HG03045 (cell line): Measurements from ENCODE around the gene CTNNA2.

Source experiments
- ATAC-seq: cut with Tn5 transposase; IDR thresholded peaks from one replicate; pipeline ENCODE4 v1.9.1; 2021; ENCODE audit warnings: mild to moderate bottlenecking, moderate library complexity; ENCODE audit not compliant: unreplicated experiment

The CTNNA2 gene

DNA sequence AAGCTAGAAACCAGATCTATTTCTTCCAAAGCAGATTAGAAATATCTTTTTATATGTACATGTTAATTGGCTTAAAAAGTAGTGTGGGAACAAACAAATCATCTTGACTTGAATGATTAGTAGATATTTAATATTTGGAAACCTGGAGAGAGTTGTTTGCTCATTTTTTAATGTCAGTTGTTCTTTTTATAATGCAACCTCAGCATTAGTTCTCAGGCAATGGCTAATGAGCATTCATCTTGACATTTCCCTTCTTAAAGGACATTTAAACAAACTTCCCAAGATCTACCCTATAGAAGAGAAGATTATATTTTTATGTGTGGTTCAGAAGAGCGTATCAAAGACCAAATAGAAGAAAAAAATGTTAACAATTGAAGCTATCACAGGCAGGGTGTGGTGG lies 334.0 kb downstream of the CTNNA2 start:
- no peak for ATAC-seq

- no peak for ATAC-seq
These were observed 336.4 kb downstream of the CTNNA2 start for GRCh38 chr2:79849241-79849640.

GRCh38 chr2:79849949-79850348 lies 337.1 kb downstream of the CTNNA2 start:
- no peak for ATAC-seq

GRCh38 chr2:79850912-79851311 lies 338.1 kb downstream of the CTNNA2 start:
- ATAC-seq, result no peak

GRCh38 chr2:79855264-79856006 lies 342.6 kb downstream of the CTNNA2 start:
- no peak for ATAC-seq

DNA sequence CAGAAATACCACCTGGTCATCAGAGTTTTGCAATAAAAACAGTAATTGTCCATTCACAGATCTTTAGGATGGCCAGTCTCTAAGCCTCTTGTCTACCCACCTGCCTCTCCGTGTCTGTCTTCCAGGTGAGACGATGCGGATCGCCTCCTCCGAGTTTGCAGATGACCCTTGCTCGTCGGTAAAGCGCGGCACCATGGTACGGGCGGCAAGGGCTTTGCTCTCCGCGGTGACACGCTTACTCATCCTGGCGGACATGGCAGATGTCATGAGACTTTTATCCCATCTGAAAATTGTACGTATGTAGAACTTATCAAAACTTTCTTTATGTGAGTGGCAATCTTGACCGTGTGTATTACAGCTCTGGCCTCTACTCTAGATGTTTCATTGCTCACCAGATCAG lies 345.0 kb downstream of the CTNNA2 start:
- no peak for ATAC-seq

GRCh38 chr2:79860228-79861058 lies 347.6 kb downstream of the CTNNA2 start:
- ATAC-seq, result no peak

- ATAC-seq, result no peak
These were observed 348.2 kb downstream of the CTNNA2 start for GRCh38 chr2:79861059-79861374.

GRCh38 chr2:79862756-79863155 lies 349.9 kb downstream of the CTNNA2 start:
- no peak for ATAC-seq

GRCh38 chr2:79872656-79873055 lies 359.8 kb downstream of the CTNNA2 start:
- ATAC-seq, result no peak

GRCh38 chr2:79874015-79874414 lies 361.2 kb downstream of the CTNNA2 start:
- no peak for ATAC-seq

DNA sequence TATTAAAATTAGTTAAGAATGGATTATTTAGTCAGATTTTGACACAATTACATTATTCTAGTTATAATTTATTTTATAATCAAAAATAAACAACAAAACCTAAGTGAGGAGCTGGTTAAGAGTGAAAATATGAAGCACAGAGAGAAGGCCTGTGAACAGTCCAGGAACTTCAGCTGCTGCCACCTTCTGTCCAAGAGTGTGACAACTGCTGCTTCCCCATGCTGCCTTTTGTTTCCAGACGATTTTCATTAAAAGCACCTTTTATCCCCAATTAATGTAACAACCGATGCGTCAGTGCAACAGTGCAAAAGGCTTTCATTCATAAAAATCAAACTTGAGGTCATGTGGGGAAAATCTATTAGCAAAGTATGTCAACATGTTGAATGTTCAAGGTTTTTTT lies 363.6 kb downstream of the CTNNA2 start:
- no peak for ATAC-seq

DNA sequence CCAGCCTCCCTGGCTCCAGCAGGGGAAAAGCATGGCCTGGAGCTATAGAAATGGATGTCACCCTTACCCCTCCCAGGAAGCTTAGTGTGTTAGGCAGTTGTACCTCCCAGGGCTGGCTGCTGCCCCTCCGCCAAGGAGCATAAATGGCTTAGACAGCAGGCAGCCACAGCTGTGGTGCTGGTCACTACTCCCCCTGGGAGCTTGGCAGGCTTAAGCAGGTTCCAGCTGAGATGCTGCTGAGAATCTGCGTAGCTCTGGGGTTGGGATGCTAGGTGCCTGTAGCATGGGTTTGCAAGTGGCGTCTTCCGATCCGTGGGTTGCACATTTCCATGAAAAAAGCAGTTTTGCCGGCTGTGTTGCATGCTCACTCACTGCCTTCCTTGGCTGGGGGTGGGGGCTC lies 369.7 kb downstream of the CTNNA2 start:
- ATAC-seq, result no peak

DNA sequence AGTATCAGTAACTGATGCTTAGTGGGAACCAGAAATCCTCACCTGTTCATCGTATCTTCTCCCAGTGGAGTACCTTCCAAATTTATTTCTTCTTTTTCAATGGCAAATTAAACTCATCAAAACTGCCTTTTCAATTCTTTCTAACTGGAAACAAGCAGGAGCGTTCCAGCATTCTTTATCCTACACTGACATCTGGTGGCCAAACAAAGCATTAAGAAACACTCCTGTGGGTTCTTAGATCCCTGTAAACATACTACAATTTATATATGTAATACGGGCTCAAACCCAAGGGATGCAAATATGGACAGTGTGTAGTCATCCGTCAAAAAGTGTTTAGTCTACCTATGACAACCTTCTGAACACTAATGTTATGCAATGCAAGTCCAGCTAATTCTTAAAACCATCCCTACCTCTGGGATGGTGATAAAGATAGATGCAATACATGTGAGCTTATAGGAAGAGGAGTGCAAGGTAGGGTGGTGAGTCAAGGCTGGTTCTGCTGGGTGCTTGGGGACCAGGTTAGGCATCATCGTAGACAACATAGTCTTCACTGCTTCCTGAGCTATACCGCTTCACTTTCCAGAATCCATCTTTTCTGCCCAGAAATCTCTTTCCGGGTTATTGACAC lies 375.0 kb downstream of the CTNNA2 start:
- no peak for ATAC-seq

DNA sequence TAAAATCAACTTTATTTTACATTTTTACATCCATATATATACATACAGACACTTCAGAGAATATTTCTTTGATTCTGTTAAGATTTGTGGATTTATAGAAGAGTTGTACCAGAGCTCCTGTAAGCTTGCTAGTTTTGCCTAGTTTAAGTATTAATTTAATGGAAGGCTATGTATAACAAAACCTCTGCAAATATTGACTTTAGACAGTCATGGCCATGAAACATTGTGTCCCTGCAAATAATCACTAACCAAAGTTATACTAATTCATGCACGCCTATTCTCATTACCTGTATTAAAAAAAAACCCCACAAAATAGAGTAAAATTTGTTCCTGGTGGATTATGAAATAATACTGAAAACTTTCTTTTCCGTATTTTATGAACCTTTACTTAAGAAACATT lies 379.3 kb downstream of the CTNNA2 start:
- no peak for ATAC-seq

DNA sequence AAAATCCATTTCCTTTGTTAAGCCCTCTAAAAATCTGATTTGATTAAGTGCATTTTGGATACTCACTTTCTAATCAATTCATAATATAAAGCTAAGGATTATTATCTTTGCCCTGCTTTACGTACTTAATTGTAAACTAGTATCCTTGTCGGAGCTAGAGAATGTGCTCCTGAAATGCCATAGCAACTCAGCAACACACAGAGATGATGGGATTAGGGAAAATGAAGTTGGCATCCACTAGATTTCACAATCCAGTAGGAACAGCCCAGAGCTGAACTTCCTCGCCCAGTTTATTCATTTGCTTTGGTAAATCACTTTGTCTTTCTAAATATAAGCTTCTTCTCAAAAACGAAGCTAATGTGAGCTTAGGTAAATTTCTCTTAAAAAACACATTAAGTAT lies 386.3 kb downstream of the CTNNA2 start:
- ATAC-seq, result no peak

- ATAC-seq, result no peak
These were observed 388.3 kb downstream of the CTNNA2 start for GRCh38 chr2:79901161-79901560.

DNA sequence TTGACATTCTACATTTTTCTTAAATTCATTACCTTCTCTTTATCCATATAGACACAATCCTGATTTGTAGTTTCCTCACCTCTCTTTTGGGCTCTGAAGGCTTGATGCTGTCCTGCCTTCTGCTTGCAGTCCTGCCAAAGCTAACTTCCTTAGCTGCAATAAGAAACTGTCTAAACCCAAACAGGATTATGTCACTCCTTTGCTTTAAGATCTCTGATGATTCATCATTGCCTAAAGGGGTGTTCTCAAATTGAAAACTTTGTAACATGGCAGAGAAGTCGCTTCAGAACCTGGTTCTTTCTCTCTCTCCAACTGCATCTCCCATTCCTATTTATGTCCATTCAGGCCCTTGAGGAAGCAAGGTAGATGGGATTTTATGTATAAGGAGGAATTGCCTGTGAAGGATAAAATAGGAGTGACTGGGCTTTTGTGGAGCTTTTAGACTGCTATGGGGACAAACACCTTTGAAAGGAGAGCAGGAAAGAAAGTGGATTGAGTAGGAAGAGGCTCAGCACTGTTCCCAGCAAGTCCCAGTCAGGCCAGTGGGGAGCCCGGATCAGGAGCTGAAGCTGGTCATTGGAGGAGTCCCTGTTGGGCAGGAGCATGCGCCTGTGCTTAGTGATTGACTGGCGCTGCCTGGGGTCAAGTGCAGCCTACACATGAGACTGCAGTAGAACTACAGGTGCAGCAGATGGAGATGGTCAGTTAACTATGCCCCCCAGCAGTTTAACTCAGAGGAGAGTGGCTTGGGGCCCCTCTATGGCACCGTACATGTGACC lies 390.6 kb downstream of the CTNNA2 start:
- ATAC-seq, result no peak

DNA sequence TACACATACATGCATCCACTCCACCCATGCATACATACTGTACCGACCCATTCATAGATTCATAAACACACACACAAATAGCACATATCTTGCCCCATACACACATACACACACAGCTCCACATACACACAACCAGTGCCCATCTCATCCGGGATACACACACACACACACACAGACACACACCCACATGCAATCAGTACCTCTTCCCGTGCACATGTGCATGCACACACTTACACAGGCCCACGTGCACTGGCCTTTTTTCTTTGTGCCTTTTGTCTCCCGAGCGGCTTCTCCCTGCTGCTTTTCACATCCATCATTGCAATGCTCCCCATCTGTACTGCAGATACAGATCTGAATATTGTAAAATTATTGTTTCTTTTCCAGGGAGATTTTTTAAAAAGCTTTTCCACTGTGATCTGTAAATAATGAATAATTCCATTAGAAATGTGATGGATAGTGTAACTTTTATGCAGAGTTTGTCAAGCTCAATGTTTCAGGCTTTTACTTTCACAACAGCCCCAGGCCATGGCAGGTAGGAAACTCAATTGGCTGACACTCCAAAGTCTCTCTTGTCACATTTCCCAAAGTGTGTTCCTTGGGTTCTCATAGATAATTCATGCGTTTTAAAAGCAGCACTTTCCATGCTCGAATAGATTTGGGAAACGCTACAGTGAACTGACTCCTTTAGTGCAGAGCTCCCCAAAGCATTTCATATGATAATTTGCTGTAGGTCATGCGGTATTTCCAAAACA lies 393.5 kb downstream of the CTNNA2 start:
- ATAC-seq, result no peak

DNA sequence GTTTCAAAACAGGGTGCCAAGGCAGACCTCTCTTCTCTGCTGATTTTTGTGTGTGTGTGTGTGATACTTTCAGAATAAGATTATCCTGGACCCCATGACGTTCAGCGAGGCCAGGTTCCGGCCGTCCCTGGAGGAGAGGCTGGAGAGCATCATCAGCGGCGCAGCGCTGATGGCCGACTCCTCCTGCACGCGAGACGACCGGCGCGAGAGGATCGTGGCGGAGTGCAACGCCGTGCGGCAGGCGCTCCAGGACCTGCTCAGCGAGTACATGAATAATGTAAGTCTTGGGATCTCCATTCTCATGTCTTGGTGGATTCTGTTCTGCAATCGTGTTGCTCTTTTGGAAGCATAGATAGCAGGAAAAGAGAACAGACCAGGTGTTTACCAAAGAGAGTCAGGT lies 396.7 kb downstream of the CTNNA2 start:
- ATAC-seq, result no peak

DNA sequence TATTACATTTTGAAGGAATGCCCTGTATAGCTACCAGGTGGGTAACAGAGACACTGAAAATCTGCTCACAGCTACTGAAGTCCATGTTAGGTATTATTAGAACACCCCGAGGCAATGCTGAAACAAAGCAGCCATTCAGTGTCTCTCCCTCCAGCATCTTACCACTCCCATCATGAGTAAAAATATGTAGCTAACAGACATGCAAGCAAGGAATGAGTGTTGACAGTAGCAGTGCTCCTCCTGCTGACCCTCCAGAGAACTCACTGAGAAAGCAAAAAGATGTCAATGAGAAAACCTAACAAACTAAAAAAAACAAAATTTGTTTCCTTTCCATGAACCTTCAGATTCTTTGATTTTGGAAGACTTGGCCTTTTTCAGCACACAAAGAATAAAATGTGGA lies 397.8 kb downstream of the CTNNA2 start:
- no peak for ATAC-seq
